ENCODE data around the gene FAH. TPM values are rescaled to one million over a fixed set of nuclear protein-coding genes. Genes with fewer than 3 reads are reported as not detected.

The FAH gene
- total and polyA plus RNA-seq, 11 donors: 12.4 to 48.9 (median 24.0) TPM

DNA sequence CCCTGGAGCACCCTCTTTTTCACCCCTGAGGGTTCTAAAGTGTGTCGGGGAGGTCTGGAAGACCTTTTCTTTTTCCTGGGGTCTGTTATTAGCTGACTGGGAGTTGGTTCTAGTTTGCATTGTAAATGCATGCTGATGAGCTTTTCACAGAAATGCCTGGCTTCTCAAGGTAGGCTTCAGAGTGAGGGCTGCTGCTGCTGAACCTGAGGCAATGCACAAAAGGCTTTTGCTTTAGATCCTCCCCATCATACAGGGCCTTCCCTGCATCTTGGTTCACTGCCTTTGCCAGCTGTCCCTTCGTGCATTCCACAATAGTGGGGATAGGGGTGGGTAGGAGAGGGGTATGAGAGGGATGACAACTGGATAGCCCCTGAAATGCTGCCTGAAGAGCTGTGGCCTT lies 46.6 kb downstream of the FAH start:
- H3K27ac ChIP-seq: no peak overlapping the region
- 48 to 65% (median 55%) methylated on average over 2 of the region's 2 CpGs for WGBS, 4 donors
- H3K27me3 ChIP-seq: peaks cover 0 to 2% (median 0%) of the 10 kb centered on the region in 9 donors
- ATAC-seq (no peak), DNase-seq (no peak)
- intact Hi-C loops (cut with DNase I): no loop called here
- TF ChIP-seq, protein P1, sequence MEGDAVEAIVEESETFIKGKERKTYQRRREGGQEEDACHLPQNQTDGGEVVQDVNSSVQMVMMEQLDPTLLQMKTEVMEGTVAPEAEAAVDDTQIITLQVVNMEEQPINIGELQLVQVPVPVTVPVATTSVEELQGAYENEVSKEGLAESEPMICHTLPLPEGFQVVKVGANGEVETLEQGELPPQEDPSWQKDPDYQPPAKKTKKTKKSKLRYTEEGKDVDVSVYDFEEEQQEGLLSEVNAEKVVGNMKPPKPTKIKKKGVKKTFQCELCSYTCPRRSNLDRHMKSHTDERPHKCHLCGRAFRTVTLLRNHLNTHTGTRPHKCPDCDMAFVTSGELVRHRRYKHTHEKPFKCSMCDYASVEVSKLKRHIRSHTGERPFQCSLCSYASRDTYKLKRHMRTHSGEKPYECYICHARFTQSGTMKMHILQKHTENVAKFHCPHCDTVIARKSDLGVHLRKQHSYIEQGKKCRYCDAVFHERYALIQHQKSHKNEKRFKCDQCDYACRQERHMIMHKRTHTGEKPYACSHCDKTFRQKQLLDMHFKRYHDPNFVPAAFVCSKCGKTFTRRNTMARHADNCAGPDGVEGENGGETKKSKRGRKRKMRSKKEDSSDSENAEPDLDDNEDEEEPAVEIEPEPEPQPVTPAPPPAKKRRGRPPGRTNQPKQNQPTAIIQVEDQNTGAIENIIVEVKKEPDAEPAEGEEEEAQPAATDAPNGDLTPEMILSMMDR (IDR thresholded peaks at IDR 0.05): no peak
- TF ChIP-seq POLR2A (IDR thresholded peaks at IDR 0.05): no peak
- H3K4me1 ChIP-seq: no peaks in the 10 kb centered on the region
- no peaks in the 10 kb centered on the region for H3K9me3 ChIP-seq
- no peaks in the 10 kb centered on the region for H3K36me3 ChIP-seq
- no peak overlapping the region for H3K4me3 ChIP-seq

DNA sequence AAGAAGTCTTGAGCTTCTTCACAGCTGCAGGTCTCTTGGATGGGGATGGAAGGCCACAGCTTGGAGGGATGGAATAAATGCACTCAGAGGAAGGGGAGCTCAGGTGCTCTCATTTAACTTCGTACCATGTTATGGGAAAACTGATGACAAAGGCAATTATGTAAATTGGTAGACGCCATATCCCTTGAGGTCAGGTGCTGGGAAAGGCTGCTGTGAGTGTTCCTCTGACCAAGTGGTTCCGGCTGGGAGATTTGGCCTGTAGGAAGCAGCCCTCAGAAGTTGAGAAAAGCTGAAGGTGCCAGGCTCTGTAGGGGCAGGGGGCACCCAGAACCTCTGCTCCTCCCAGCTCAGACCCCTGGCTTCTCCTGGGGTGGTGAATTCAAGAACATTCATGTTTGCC lies 47.1 kb downstream of the FAH start:
- H3K9me3 ChIP-seq: no peaks in the 10 kb centered on the region
- no peaks in the 10 kb centered on the region for H3K36me3 ChIP-seq
- WGBS, 4 donors: 78 to 87% (median 86%) methylated on average over 3 of the region's 3 CpGs
- no peak overlapping the region for H3K4me3 ChIP-seq
- peaks cover 0 to 2% (median 0%) of the 10 kb centered on the region in 9 donors for H3K27me3 ChIP-seq
- H3K27ac ChIP-seq: no peak overlapping the region
- intact Hi-C loops (cut with DNase I): no loop called here
- DNase-seq (no peak), ATAC-seq (no peak)
- no peaks in the 10 kb centered on the region for H3K4me1 ChIP-seq
- TF ChIP-seq, protein P1 (IDR thresholded peaks at IDR 0.05): no peak
- no peak for TF ChIP-seq POLR2A (IDR thresholded peaks at IDR 0.05)

DNA sequence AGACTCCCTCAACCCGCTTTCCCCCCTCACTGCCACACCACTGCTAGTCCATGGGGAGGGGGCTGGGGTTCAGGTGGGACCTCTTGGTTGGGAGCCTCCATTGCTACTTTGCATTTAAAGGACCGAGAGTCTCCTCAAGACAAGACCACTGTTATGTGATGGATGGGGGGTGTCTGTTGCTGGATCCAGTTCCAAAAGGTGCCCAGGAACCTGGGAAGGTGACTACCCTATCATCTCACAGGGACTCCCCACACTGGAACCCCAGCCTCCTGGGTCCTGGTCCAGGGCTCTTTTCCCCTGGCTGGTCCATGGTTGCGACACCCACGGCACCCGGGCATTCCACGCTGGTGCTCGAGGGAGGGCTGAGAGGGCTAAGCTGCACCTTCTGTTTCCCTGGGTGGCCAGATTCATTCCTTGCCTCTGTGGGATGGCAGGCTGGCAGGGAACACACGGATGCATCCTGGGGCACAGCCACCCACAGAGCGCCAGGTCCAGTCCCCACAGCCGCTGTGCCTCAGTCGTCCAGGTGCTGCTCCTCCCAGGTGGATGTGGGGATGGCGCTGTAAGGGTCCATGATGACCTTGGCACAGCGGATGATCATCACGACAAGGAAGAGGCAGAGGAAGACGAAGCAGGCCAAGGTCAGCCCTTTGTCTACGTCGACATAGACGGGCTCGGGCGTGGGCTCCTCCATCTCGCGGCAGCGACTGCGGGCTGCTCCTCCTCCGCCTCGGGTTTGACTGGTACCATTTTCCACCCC lies 48.6 kb downstream of the FAH start:
- DNase-seq: no peak
- Histone ChIP-seq H3K4me1 (no peaks in the 10 kb centered on the region), H3K9me3 (no peaks in the 10 kb centered on the region), H3K36me3 (no peaks in the 10 kb centered on the region), H3K4me3 (no peak overlapping the region), H3K27me3 (peaks cover 0 to 6% (median 0%) of the 10 kb centered on the region in 9 donors), H3K27ac (no peak overlapping the region)
- ATAC-seq: peak in 1 of 4 donors; percentile 26
- intact Hi-C loops (cut with DNase I): no loop called here
- TF ChIP-seq POLR2A (IDR thresholded peaks at IDR 0.05): no peak
- TF ChIP-seq, protein P1 (IDR thresholded peaks at IDR 0.05): no peak
- 87 to 90% (median 88%) methylated on average over 25 to 26 of the region's 26 CpGs for WGBS, 4 donors

DNA sequence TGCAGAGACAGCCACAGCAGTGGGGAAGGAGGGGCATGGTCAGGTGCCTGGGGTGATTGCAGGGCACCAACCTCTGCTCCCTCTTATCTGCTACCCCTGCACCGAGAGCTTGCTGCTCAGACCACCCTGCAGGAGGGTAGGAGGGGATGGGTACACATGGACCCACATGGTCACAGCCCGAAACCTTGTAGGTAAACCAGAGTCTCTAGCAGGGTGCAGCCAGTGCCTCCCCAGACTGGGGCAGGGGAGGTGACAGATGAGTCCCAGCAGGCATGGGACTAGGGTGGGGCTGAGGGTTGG lies 49.2 kb downstream of the FAH start:
- ATAC-seq (peak in 1 of 4 donors; percentile 15), DNase-seq (no peak)
- TF ChIP-seq POLR2A (IDR thresholded peaks at IDR 0.05): no peak
- intact Hi-C loops (cut with DNase I): no loop called here
- no peaks in the 10 kb centered on the region for H3K36me3 ChIP-seq
- no peak overlapping the region for H3K27ac ChIP-seq
- H3K4me1 ChIP-seq: no peaks in the 10 kb centered on the region
- H3K9me3 ChIP-seq: no peaks in the 10 kb centered on the region
- H3K27me3 ChIP-seq: peaks cover 0 to 6% (median 0%) of the 10 kb centered on the region in 9 donors
- WGBS, 4 donors: 62 to 88% (median 85%) methylated on average over 2 of the region's 2 CpGs
- H3K4me3 ChIP-seq: no peak overlapping the region

Measured in heart left ventricle (tissue), 16 donors.